Astrocyte (in vitro differentiated cells and primary cell): Measurements from ENCODE around the gene S100A6. TPM values are rescaled to one million over a fixed set of nuclear protein-coding genes. Genes with fewer than 3 reads are reported as not detected.
A peak's percentile ranks its signal among the peaks of the same experiment; 100 is the strongest.

Source experiments
- DNase-seq: peaks from one replicate; pipeline ENCODE4 v3.0.0-alpha.2; 2010; ENCODE audit warnings: low read depth
- FAIRE-seq: peaks from 2 replicates; lab custom pipeline; 2011; peaks lifted over from hg19 to GRCh38; lab: Jason Lieb, UNC
- H2AFZ ChIP-seq: 2 replicates; pipeline ENCODE4 v1.6.0; 2012; ENCODE audit warnings: low read depth, low read length, inconsistent platforms
- H3K27ac ChIP-seq: 2 replicates; pipeline ENCODE4 v1.5.1; 2011; ENCODE audit warnings: low read depth, low read length, inconsistent platforms
- H3K27me3 ChIP-seq: 2 replicates; pipeline ENCODE4 v1.6.0; 2011; ENCODE audit warnings: low read length, inconsistent platforms; ENCODE audit not compliant: insufficient read depth
- H3K36me3 ChIP-seq: 2 replicates; pipeline ENCODE4 v1.5.1; 2011; ENCODE audit warnings: low read length, inconsistent platforms; ENCODE audit not compliant: insufficient read depth
- H3K4me1 ChIP-seq: 2 replicates; pipeline ENCODE4 v1.5.1; 2011; ENCODE audit warnings: low read length, inconsistent platforms; ENCODE audit not compliant: insufficient read depth
- H3K4me2 ChIP-seq: 2 replicates; pipeline ENCODE4 v1.6.0; 2012; ENCODE audit warnings: low read length, inconsistent platforms
- H3K4me3 ChIP-seq: 2 replicates; pipeline ENCODE4 v1.5.1; 2011; ENCODE audit warnings: low read depth, mild to moderate bottlenecking, low read length, inconsistent platforms; ENCODE audit not compliant: insufficient read depth
- H3K79me2 ChIP-seq: 2 replicates; pipeline ENCODE4 v1.6.0; 2012; ENCODE audit warnings: mild to moderate bottlenecking, low read length, inconsistent platforms; ENCODE audit not compliant: insufficient read depth
- H3K9ac ChIP-seq: 2 replicates; pipeline ENCODE4 v1.6.0; 2012; ENCODE audit warnings: mild to moderate bottlenecking, low read length, inconsistent platforms
- H3K9me3 ChIP-seq: 2 replicates; pipeline ENCODE4 v1.5.1; 2012; ENCODE audit warnings: low read depth, mild to moderate bottlenecking, low read length, inconsistent platforms; ENCODE audit not compliant: insufficient read depth
- H4K20me1 ChIP-seq: 2 replicates; pipeline ENCODE4 v1.6.0; 2012; ENCODE audit warnings: low read length, inconsistent platforms; ENCODE audit not compliant: insufficient read depth
- H3K27ac Mint-ChIP-seq: one replicate; pipeline ENCODE4 v1.8.0; 2021; ENCODE audit warnings: mild to moderate bottlenecking, mixed read lengths; ENCODE audit not compliant: unreplicated experiment
- H3K27me3 Mint-ChIP-seq: one replicate; pipeline ENCODE4 v1.8.0; 2021; ENCODE audit warnings: low read depth, mixed read lengths; ENCODE audit not compliant: unreplicated experiment
- H3K36me3 Mint-ChIP-seq: one replicate; pipeline ENCODE4 v1.8.0; 2021; ENCODE audit warnings: low read depth, mixed read lengths; ENCODE audit not compliant: unreplicated experiment
- H3K4me1 Mint-ChIP-seq: one replicate; pipeline ENCODE4 v1.8.0; 2021; ENCODE audit warnings: low read depth, mixed read lengths; ENCODE audit not compliant: unreplicated experiment
- H3K4me3 Mint-ChIP-seq: one replicate; pipeline ENCODE4 v1.8.0; 2021; ENCODE audit warnings: mild to moderate bottlenecking, moderate library complexity, mixed read lengths; ENCODE audit not compliant: unreplicated experiment
- H3K9me3 Mint-ChIP-seq: one replicate; pipeline ENCODE4 v1.8.0; 2021; ENCODE audit warnings: mild to moderate bottlenecking, mixed read lengths; ENCODE audit not compliant: unreplicated experiment
- EZH2 ChIP-seq: IDR thresholded peaks from 2 replicates; pipeline ENCODE4 v1.6.1; 2012; ENCODE audit warnings: mild to moderate bottlenecking, low read length, inconsistent platforms; ENCODE audit not compliant: insufficient read depth
- total RNA-seq: library from RNA; stranded (reverse); gene quantifications from 2 replicates; pipeline ENCODE4 v1.2.1, GENCODE V29; 2021
- TF ChIP-seq, protein P1 (sequence below): IDR thresholded peaks from 2 replicates; pipeline ENCODE4 v1.5.1; 2011; ENCODE audit warnings: low read depth, mild to moderate bottlenecking, inconsistent platforms, low read length, moderate library complexity; ENCODE audit not compliant: insufficient read depth

Gene S100A6
- total RNA-seq, 1 donor from 2014 or later: 125 TPM

DNA sequence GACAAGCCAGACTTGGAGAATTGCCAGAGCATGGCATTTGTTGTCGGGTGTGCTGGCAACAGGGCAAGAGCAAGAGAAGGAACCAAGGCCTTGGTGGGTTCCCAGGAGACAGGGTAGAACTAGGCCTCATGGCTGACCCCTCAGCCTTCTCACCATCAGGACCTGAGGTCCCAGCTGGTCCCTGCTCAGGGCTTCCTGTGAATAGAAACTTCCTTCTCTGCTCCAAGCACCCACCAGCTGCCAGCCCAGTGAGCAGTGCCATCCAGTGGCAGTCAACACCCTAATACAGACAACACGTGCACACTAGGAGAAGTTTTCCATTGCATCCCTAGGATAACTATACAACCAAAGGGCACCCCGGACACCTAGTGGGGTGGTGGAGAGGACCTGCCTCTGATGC, 22.8 kb downstream of the S100A6 start:
- no peak overlapping the region for H3K4me3 ChIP-seq
- peaks cover 2% of the 10 kb centered on the region for H3K9me3 Mint-ChIP-seq
- FAIRE-seq (no peak), DNase-seq (no peak)
- no peaks in the 10 kb centered on the region for H3K79me2 ChIP-seq
- no peaks in the 10 kb centered on the region for H3K27me3 ChIP-seq
- no peaks in the 10 kb centered on the region for H3K9me3 ChIP-seq
- no peak overlapping the region for H3K4me2 ChIP-seq
- no peak overlapping the region for H3K27ac Mint-ChIP-seq
- H4K20me1 ChIP-seq: no peaks in the 10 kb centered on the region
- H3K36me3 ChIP-seq: no peaks in the 10 kb centered on the region
- H3K9ac ChIP-seq: no peak overlapping the region
- TF ChIP-seq, protein P1, sequence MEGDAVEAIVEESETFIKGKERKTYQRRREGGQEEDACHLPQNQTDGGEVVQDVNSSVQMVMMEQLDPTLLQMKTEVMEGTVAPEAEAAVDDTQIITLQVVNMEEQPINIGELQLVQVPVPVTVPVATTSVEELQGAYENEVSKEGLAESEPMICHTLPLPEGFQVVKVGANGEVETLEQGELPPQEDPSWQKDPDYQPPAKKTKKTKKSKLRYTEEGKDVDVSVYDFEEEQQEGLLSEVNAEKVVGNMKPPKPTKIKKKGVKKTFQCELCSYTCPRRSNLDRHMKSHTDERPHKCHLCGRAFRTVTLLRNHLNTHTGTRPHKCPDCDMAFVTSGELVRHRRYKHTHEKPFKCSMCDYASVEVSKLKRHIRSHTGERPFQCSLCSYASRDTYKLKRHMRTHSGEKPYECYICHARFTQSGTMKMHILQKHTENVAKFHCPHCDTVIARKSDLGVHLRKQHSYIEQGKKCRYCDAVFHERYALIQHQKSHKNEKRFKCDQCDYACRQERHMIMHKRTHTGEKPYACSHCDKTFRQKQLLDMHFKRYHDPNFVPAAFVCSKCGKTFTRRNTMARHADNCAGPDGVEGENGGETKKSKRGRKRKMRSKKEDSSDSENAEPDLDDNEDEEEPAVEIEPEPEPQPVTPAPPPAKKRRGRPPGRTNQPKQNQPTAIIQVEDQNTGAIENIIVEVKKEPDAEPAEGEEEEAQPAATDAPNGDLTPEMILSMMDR: no peak
- TF ChIP-seq EZH2: no peak
- no peak overlapping the region for H2AFZ ChIP-seq
- H3K27me3 Mint-ChIP-seq: peaks cover 3% of the 10 kb centered on the region
- H3K4me1 Mint-ChIP-seq: peaks cover 2% of the 10 kb centered on the region
- no peaks in the 10 kb centered on the region for H3K36me3 Mint-ChIP-seq
- H3K4me1 ChIP-seq: peaks cover 2% of the 10 kb centered on the region
- H3K27ac ChIP-seq: no peak overlapping the region
- H3K4me3 Mint-ChIP-seq: no peak overlapping the region

DNA sequence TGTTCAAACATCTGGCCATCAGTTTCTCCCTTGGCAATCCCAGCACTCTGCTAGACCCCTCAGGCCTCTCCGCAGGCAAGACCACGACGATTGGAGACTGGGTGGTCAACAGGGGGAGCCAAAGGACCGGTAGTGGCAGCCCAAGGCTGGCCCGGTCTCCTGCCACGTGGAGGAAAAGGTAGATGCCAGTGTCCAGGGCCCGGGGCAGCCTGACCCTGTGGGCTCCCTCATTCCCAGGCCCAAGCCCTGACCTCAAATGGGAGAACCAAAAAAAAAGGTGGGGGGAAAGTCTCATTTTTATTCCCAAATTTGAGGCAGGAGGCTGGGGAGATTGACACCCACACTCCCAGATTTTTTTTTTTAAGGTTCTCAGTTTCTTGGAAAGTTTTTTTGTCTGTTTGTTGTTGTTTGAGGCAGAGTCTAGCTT, 24.8 kb downstream of the S100A6 start:
- FAIRE-seq: no peak
- no peaks in the 10 kb centered on the region for H3K9me3 ChIP-seq
- TF ChIP-seq, protein P1: peak; percentile 76
- no peak for TF ChIP-seq EZH2
- H4K20me1 ChIP-seq: no peaks in the 10 kb centered on the region
- no peaks in the 10 kb centered on the region for H3K27me3 ChIP-seq
- H3K4me3 ChIP-seq: no peak overlapping the region
- H2AFZ ChIP-seq: peak overlapping the region; percentile 43
- H3K9me3 Mint-ChIP-seq: peaks cover 2% of the 10 kb centered on the region
- no peak overlapping the region for H3K4me3 Mint-ChIP-seq
- H3K4me1 Mint-ChIP-seq: peaks cover 23% of the 10 kb centered on the region
- no peaks in the 10 kb centered on the region for H3K79me2 ChIP-seq
- H3K27me3 Mint-ChIP-seq: no peaks in the 10 kb centered on the region
- peak overlapping the region; percentile 72 for H3K27ac Mint-ChIP-seq
- no peaks in the 10 kb centered on the region for H3K36me3 Mint-ChIP-seq
- peaks cover 21% of the 10 kb centered on the region for H3K4me1 ChIP-seq
- H3K4me2 ChIP-seq: no peak overlapping the region
- no peaks in the 10 kb centered on the region for H3K36me3 ChIP-seq
- peak overlapping the region; percentile 42 for H3K9ac ChIP-seq
- no peak overlapping the region for H3K27ac ChIP-seq
- peak; percentile 48 for DNase-seq

DNA sequence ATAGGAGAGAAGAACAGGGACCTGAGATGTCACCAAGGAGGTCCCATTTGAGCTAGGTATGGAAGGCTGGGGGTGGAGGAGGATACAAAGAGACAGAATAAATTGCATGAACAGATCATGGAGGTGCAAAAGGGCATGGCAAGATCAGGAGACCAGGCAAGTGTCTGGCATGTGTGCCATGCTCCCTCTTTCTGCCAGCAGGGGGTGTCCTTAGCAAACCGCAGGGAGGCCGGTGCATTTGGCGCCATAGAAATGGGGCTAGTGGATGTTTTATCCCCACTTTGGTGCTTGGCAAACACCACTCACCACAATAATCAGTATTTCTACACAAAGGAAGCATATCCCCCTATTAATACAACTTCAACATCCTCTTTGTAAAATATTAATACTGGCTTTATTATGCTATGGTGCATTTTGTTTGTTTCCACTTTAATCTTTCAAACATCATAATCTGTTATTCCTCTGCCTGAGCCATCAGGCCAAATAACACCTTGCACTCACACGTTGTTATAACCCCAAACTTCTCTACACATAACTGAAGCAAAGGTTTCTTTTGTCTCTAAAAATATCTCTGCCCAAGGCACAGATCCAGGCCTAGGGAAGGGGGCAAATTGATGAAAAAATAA, 25.9 kb downstream of the S100A6 start:
- Mint-ChIP-seq H3K4me1 (peaks cover 23% of the 10 kb centered on the region), H3K9me3 (peaks cover 2% of the 10 kb centered on the region), H3K36me3 (no peaks in the 10 kb centered on the region), H3K4me3 (peak overlapping the region; percentile 15), H3K27me3 (no peaks in the 10 kb centered on the region), H3K27ac (no peak overlapping the region)
- Histone ChIP-seq H3K9ac (no peak overlapping the region), H3K27ac (no peak overlapping the region), H3K9me3 (no peaks in the 10 kb centered on the region), H3K27me3 (no peaks in the 10 kb centered on the region), H3K4me1 (peaks cover 21% of the 10 kb centered on the region), H3K36me3 (no peaks in the 10 kb centered on the region), H3K79me2 (no peaks in the 10 kb centered on the region), H4K20me1 (no peaks in the 10 kb centered on the region), H2AFZ (no peak overlapping the region), H3K4me3 (no peak overlapping the region), H3K4me2 (no peak overlapping the region)
- TF ChIP-seq, protein P1: peak; percentile 74
- TF ChIP-seq EZH2: no peak
- FAIRE-seq (no peak), DNase-seq (no peak)
